ENCODE data around the gene ASB7. TPM values are rescaled to one million over a fixed set of nuclear protein-coding genes. Genes with fewer than 3 reads are reported as not detected.

The ASB7 gene
- total and polyA plus RNA-seq, 2 experiments from 2014 or later: 4.1 to 13.9 TPM

DNA sequence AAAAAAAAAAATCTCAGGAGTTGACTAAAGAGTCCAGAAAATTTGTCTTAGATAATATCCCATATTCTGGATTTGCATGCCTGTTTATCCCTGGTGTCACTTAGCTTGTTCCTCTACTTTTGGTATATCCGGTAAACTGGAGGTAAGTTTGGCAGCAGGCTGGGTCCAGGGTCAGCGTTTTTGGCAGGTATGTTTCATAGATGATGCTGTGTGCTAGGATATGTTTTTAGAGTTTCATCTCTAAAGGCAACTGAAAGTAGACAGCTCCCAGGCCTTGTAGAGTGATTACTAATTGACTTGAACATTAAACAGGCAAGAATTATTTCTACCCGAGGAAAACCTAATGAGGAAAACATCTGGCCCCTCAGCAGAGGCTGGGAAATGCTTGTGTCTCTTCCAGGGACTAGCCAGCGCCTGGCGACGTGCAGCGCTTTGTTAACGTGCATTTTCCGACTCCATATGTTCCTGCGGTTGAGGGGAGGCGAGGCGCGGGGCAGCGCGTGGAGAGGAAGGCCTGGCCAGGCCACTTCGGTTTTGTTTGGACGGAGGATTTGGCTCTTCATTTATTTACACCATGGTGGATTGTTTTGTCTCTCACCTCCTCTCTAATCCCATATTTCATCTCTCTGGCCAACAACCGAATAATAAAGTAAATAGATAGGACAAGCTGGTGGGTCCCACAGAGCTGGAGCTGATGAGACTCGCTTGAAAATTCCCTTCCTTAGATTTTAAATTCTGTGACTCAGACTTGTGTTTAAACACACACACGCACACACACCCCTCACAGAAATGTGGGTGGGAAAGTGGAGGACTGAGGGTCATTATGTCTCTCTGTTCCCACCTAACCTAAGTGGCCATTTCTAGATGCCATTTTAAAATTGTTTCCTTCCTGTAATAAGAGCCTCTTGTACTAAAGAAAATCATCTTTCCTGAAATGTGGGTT is 65.3 kb downstream of the ASB7 start:
- Histone ChIP-seq H3F3A (replicated peaks; ENCODE audit: low read depth) (no peaks in the 10 kb centered on the region), H3K9me2 (ENCODE audit: insufficient read depth) (no peaks in the 10 kb centered on the region), H3K4me1 (ENCODE audit: insufficient read depth) (peaks cover 10% of the 10 kb centered on the region; the same call in 1 of the 2 replicates), H3K27ac (ENCODE audit: low read depth) (no peak overlapping the region), H2AFZ (no peak overlapping the region), H3K4me3 (no peak overlapping the region), H3K36me3 (ENCODE audit: insufficient read depth) (no peaks in the 10 kb centered on the region), H3K27me3 (ENCODE audit: insufficient read depth) (no peaks in the 10 kb centered on the region), H4K20me1 (replicated peaks; ENCODE audit: insufficient read depth) (no peaks in the 10 kb centered on the region), H3K79me2 (replicated peaks; ENCODE audit: insufficient read depth) (no peaks in the 10 kb centered on the region), H3K4me2 (no peak overlapping the region)
- ATAC-seq: no peak
- TF ChIP-seq CREB1 (CRISPR knock-in tag; IDR thresholded peaks at IDR 0.05; ENCODE audit: low read depth) (no peak), ZNF114 (CRISPR knock-in tag; IDR thresholded peaks at IDR 0.05) (no peak), NANOG (IDR thresholded peaks at IDR 0.05; ENCODE audit: borderline replicate concordance) (no peak), CTCF (conservative IDR thresholded peaks at IDR 0.05; ENCODE audit: low read depth in 2 of 2) (no peak), EZH2 (IDR thresholded peaks at IDR 0.05; ENCODE audit: low read depth, unreplicated experiment) (no peak), STAT1 (IDR thresholded peaks at IDR 0.05; ENCODE audit: unreplicated experiment) (no peak), EZH2phosphoT487 (IDR thresholded peaks at IDR 0.05; ENCODE audit: unreplicated experiment) (no peak), POLR2AphosphoS5 (IDR thresholded peaks at IDR 0.05; ENCODE audit: low read depth) (no peak), ZNF331 (CRISPR knock-in tag; IDR thresholded peaks at IDR 0.05; ENCODE audit: low read depth) (no peak)
- TF ChIP-seq, protein P1, sequence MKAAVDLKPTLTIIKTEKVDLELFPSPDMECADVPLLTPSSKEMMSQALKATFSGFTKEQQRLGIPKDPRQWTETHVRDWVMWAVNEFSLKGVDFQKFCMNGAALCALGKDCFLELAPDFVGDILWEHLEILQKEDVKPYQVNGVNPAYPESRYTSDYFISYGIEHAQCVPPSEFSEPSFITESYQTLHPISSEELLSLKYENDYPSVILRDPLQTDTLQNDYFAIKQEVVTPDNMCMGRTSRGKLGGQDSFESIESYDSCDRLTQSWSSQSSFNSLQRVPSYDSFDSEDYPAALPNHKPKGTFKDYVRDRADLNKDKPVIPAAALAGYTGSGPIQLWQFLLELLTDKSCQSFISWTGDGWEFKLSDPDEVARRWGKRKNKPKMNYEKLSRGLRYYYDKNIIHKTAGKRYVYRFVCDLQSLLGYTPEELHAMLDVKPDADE (IDR thresholded peaks at IDR 0.05): no peak
- TF ChIP-seq, protein P2, sequence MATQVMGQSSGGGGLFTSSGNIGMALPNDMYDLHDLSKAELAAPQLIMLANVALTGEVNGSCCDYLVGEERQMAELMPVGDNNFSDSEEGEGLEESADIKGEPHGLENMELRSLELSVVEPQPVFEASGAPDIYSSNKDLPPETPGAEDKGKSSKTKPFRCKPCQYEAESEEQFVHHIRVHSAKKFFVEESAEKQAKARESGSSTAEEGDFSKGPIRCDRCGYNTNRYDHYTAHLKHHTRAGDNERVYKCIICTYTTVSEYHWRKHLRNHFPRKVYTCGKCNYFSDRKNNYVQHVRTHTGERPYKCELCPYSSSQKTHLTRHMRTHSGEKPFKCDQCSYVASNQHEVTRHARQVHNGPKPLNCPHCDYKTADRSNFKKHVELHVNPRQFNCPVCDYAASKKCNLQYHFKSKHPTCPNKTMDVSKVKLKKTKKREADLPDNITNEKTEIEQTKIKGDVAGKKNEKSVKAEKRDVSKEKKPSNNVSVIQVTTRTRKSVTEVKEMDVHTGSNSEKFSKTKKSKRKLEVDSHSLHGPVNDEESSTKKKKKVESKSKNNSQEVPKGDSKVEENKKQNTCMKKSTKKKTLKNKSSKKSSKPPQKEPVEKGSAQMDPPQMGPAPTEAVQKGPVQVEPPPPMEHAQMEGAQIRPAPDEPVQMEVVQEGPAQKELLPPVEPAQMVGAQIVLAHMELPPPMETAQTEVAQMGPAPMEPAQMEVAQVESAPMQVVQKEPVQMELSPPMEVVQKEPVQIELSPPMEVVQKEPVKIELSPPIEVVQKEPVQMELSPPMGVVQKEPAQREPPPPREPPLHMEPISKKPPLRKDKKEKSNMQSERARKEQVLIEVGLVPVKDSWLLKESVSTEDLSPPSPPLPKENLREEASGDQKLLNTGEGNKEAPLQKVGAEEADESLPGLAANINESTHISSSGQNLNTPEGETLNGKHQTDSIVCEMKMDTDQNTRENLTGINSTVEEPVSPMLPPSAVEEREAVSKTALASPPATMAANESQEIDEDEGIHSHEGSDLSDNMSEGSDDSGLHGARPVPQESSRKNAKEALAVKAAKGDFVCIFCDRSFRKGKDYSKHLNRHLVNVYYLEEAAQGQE (IDR thresholded peaks at IDR 0.05; ENCODE audit: unreplicated experiment): no peak
- H3K4me3 Mint-ChIP-seq: no peak overlapping the region
- H3K27me3 Mint-ChIP-seq (ENCODE audit: insufficient read depth, low read depth, poor library complexity): peaks cover 9% of the 10 kb centered on the region
- no peak for DNase-seq (ENCODE audit: low spot score)
- H3K9me3 Mint-ChIP-seq: no peaks in the 10 kb centered on the region
- peaks cover 5% of the 10 kb centered on the region; the same call in 2 of the 3 replicates for H3K4me1 Mint-ChIP-seq
- H3K36me3 Mint-ChIP-seq (ENCODE audit: low read depth): no peaks in the 10 kb centered on the region
- no peak overlapping the region for H3K27ac Mint-ChIP-seq

Measured in GM23338 (cell line).